Kidney tubule cell (primary cell): ENCODE measurements around the gene MLC1.
A peak's percentile ranks its signal among the peaks of the same experiment; 100 is the strongest.

ENCODE experiments used
- DNase-seq: peaks from one replicate; pipeline ENCODE4 v3.0.0-alpha.2; 2018; ENCODE audit warnings: low spot score

MLC1 gene

DNA sequence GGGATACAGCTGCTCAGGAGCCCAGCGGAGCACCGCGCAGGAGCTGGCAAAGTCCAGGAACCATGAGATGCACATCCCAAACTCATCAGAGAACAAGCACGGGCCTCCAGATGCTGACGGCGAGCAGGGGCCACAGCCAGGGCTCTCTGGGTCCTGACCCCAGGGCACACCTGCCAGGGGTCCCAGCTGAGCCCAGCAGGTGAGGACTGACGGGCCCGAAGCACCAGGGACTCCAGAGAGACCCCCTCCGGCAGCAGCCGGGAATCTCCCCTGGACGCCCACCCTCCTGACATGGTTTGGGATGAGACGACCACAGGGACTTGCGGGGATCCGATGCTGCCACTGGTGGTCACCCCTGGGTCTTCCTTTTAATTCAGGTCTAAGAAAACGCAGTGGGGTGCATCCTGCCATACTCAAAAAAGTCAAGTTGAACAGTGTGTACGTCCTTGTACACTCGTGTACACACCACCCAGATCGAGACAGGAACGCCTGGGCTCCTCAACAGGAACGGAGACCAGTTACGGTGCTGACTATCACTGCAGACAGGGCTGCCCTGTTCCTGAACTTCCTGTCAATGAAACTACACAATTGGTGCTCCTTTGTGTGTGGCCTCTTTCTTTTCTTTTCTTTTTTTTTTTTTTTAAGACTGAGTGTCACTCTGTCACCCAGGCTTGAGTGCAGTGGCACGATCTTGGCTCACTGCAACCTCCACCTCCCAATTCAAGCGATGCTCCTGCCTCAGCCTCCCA, 49.1 kb downstream of the MLC1 start:
- no peak for DNase-seq

DNA sequence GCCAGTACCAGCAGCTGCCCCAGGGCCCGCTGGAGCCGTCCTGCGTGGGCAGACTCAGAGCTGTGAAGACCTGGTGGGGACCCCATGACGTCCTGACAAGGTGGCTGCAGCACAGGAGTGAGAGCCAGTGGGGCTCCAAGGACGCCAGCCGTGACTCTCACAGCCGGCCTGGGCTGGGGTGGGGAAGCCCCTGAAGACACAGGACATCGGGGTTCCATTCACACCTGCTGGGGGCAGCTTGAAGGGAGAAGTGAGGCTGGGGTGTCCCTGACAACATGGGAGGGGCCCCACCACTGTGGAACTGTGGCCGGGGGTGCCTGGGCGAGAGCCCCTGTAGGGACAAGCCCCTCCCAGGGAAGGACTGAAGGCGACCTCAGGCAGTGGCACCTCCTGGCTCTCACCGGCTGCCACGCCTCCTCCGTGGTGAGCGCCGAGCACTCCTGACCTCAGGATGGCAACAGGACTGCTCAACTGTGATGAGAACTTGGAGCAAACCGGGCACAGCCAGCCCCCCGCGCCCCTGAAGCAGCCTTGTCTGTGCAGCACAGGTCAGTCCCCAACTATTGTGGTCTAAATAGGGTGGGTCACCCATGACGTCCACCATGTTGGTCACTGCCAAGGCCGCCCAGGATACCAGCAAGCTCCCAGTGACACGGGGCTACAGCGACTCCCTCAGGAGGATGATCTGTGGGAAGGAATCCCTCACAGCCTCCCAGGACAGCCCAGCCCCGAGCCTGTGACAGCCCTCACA, 49.9 kb downstream of the MLC1 start:
- DNase-seq = no peak

GRCh38 chr22:50034126-50035081, 50.8 kb downstream of the MLC1 start:
- no peak for DNase-seq

DNA sequence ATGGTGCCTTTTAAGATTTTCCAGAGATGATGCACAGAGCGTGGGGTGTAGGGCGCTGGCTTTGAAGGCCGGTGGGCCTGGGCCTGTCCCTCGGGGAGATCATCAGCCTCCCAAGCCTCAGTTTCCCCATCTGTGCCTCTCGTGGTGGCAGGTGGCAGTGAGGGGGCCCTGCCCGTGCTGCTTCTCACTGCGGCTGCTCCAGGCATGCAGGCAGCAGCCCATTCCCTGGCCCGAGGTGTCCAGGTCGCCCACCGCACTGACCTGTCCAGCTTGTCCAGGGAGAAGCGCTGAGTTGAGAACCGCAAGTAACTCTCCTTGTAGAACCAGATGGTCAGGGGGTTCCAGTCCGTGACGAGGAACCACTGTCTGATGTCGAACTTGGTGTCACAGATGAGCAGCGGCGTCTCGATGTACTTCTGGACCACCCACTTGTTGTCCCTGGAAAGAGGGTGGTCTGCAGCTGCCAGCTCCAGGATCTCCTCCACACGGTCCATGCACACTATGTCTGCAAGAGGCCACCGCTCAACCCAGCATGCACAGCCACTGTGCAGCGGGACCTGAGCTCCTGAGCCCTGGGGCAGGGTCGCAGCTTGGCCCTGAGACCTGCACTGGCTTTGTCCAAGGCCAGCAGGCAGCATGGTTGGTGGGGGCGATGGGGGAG, 52.2 kb downstream of the MLC1 start:
- no peak for DNase-seq

- no peak for DNase-seq
These were observed 52.9 kb downstream of the MLC1 start for GRCh38 chr22:50032109-50032871.

- no peak for DNase-seq
These were observed 53.8 kb downstream of the MLC1 start for GRCh38 chr22:50031189-50032091.

GRCh38 chr22:50030297-50031188, 54.7 kb downstream of the MLC1 start:
- DNase-seq = peak; percentile 78

DNA sequence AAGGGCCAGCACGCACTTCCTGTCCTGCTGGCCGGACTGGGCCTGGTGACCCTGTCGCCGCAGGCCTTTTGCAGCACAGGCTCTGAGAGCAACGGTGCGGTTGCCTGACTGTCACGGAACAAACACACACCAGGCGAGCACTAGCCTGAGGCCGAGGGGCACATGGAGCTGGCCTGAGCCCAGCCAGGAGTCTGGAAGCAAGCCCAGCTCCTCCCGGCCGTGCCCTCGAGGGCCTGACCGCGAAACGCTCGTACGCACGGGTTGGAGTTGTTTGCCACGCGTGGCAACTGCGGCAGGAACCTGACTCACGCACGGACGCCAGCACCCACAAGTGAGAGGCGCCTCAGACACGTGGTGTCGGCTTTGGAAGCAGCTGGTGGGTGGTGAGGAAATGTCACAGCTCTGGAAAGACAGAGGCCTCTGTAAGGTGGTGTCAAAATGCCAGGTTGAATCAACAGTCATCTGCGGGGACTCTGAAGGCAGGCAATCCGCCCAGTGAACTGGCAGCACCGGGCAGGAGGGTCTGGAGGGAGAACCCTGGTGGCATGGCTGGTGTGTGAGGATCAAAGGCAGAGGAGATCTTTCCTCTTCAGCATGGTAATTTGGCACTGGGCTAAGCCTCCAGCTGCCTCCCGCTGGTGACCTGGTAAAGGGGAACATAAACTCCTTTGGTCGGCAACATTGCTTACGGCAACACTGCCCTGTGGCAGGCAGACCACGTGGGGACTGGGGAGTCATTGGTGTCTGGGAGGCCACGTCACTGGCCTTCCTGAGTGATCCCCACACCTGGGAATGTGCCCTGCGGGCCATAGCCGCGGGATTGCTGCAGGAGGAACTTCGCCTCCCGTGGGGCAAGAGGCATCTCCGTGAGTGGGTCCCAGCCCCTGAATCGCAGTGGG, 57.3 kb downstream of the MLC1 start:
- peak; percentile 64 for DNase-seq

GRCh38 chr22:50025993-50026392, 59.2 kb downstream of the MLC1 start:
- DNase-seq = no peak

- DNase-seq = no peak
These were observed 62.9 kb downstream of the MLC1 start for GRCh38 chr22:50022171-50022819.

DNA sequence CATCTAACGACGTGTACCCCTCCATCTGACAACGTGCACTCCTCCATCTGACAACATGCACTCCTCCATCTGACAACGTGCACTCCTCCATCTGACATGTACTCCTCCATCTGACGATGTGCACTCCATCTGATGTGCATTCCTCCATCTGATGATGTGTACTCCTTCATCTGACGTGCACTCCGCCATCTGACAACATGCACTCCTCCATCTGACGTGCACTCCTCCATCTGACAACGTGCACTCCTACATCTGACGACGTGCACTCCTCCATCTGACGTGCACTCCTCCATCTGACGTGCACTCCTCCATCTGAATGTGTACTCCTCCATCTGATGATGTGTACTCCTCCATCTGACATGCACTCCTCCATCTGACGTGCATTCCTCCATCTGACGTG, 64.6 kb downstream of the MLC1 start:
- no peak for DNase-seq

DNA sequence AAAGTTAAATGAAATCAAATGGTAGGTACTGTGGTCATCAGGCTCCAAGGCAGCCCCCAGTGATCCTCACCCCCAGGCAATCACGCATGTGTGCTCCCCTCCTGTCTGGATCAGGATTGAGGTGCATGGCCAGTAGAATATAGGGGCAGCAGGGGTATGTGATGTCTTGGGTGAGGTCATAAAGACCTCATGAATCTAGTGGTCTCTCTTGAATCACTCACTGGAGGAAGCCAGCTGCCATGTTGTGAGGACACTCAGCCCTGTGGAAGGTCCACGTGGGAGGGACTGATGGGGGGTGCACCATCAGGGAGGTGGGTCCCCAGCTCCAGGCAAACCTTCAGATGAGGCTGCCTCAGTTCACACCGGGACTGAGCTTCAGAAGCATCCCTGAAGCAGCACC, 65.9 kb downstream of the MLC1 start:
- no peak for DNase-seq

GRCh38 chr22:50018608-50019285, 66.5 kb downstream of the MLC1 start:
- no peak for DNase-seq

GRCh38 chr22:50017701-50018224, 67.5 kb downstream of the MLC1 start:
- DNase-seq = no peak

GRCh38 chr22:50016988-50017700, 68.1 kb downstream of the MLC1 start:
- no peak for DNase-seq
